ENCODE results near the gene CALCR.

DNA sequence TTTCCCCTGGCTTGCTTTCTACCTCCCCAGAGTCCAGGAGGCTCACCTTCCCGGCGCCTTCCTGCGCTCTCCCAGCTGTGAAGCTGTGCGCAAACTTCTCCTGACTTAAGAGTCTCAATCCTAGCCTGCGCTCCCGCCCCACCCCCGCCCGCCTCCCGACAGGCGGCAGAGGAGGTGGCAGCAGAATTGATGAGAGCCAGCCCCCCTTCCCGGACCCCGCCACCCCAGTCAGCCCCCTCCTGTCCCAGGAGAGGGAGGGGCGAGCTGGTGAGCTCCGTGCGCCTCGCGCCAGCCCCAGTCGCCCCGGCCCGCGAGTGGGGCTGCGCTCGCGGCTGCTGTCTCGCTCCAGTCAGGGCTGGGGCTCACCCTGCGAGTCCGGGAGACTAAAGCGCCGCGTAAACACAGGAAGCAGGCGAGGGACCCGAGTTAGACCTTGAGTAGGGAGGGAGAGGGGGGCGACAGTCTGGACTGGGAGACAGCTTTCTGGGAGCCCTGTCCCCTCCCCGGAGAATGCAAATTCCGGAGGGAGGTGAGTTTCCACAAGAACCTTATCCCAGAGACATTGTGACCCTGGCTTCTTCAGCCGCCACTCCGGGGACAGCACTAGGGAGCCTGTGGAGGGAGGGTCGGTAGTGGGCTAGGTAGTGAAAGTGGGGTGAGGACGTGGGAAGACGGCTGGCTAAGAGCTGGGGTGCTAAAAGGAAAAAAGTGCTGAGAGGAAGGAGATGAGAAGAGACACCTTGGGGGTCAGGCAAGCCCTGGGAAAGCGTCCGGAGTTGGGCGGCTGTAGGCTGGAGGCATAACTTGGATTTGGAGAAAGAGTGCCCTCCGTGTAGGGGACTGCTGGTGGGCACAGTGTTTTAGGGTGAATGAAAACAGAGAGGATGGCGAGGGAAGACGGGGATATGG lies at the start of gene CALCR:
- TF ChIP-seq GATA2 (IDR thresholded peaks at IDR 0.05; ENCODE audit: low read depth, low read length) (no peak), GATA3 (IDR thresholded peaks at IDR 0.05; ENCODE audit: low read depth, low read length) (no peak)
